Naive B cell (primary cell): ENCODE data around the gene C9. TPM values are rescaled to one million over a fixed set of nuclear protein-coding genes. Genes with fewer than 3 reads are reported as not detected.

Experiments
- polyA plus RNA-seq, 6 donors: library from polyadenylated mRNA; unstranded; fragments of 300-500 nt; fragmentation: Illumina TruSeq; gene quantifications; one replicate each; pipeline ENCODE4 v1.2.3, GENCODE V29; 2021; ENCODE audit warnings: low read depth in 6 of 6

Gene C9
- polyA plus RNA-seq, 6 donors from 2014 or later: not detected

Other genes with a start within 250 kb of the C9 start
- gene FYB1, start 144.9 kb downstream of the C9 start, polyA plus RNA-seq: 1 to 10 TPM; 1.4 to 4.1 (median 2.0) TPM
- 1 to 10 TPM in 3 of 6 donors, under 1 TPM in 3; 0.17 to 2.0 (median 0.95) TPM for gene DAB2, start 60.5 kb upstream of the C9 start, polyA plus RNA-seq